Measurements from ENCODE around the gene SGTB. TPM values are rescaled to one million over a fixed set of nuclear protein-coding genes. Genes with fewer than 3 reads are reported as not detected.
A peak's percentile ranks its signal among the peaks of the same experiment; 100 is the strongest.

Gene SGTB
- total and polyA plus RNA-seq, 2 of the 8 experiments (the other 6 are each of a cell fraction or from before 2014, with no cell fraction given): 2.2 to 18.7 TPM

DNA sequence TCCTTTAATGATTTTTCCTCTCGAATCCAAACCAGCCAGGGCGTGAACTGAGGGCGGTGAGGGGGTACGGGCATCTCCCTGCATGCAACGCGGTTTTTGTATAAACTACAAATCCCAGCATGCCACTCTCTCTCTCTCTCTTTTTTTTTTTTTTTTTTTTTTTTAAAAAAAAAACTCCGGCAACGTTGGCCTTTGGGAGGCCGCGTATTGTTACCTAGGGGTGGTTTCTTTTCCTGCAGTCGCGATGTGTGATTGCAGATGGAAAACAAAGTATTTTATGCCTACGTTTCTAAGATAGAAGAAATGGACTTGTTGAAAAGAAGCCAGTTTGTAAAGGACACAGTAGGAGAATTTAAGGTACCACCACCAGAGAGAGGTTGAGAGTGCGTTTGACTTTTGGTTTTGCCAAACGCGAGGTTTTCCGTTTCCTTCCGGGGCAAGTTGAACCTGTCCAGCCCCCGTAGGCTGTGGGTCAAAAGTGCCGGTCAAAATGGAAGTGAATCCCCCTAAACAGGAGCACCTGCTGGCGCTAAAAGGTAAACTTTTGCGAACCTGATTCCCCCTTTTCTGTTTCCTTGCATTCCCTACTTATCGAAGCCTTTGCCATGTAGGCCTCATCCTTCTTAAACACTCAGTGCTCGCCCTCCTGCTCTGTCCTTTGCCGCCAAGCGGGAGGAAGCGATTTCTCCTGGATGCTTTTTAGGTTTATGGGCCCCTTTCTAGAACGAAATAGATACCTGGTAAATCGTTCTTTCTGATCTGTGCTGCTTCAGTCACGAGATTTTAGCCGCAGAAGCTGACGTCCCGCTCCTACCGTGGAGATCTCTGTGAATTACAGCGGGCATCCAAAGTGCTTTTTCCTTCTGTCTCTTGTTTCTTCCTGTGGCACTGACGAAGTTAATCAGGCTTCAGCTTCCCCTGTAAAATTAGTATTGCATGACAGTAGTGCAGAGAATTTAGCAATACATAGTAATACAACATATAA is 97.0 kb downstream of the SGTB start, which contains the start of the genes SHLD3 and TRAPPC13:
Gene SHLD3 (plus strand): TSS at position 457 of the 985 bp plus-strand sequence. CDS start 4,561 bp downstream, outside the sequence.
Gene TRAPPC13 (plus strand): TSS at position 457 of the 985 bp plus-strand sequence. CDS start 34 bp downstream, at position 491.
- peak within 1 kb of the TSS; percentile 66 for H3K56ac ChIP-seq (replicated peaks; ENCODE audit: insufficient read length, low read depth, low read length)
- H2BK5ac ChIP-seq (ENCODE audit: low read depth, low read length): peak within 1 kb of the TSS; percentile 69
- no peak within 1 kb of the TSS for H2AK5ac ChIP-seq (ENCODE audit: low read depth, low read length)
- H3K79me2 ChIP-seq (ENCODE audit: control insufficient read depth in 1 of 2, insufficient read depth in 2 of 2, low read length in 2 of 2): peaks cover 5 to 70% of the 10 kb centered on the region in 2 experiments; a peak in 3 of 4 replicates
- peak within 1 kb of the TSS; percentile 73 for H3K18ac ChIP-seq (ENCODE audit: extremely low read depth, low read length)
- peaks cover 0 to 4% (median 2%) of the 10 kb centered on the region in 4 experiments; a peak in 3 of 7 replicates for H3K4me1 ChIP-seq (replicated peaks in 1 of 4; ENCODE audit: control insufficient read depth in 3 of 4, insufficient read depth in 4 of 4, low read length in 3 of 4)
- peak within 1 kb of the TSS; percentile 88 for H2BK120ac ChIP-seq (replicated peaks; ENCODE audit: low read depth, low read length)
- H3K4ac ChIP-seq (replicated peaks; ENCODE audit: insufficient read length, low read depth, low read length): peak within 1 kb of the TSS; percentile 21
- H2BK12ac ChIP-seq (ENCODE audit: low read depth, low read length): peak within 1 kb of the TSS; percentile 18; the same call in 1 of the 2 replicates
- POLR2A ChIA-PET (ENCODE audit: partially characterized antibody): interaction anchor here (1.0 to 1.7 kb wide), 6 partner anchors 14 to 98 kb away, joined by 3 to 5 read pairs (median 3); no protein-coding TSS in a partner anchor
- H4K5ac ChIP-seq (ENCODE audit: insufficient read length, low read depth, low read length): peak within 1 kb of the TSS; percentile 73
- H3K9me3 ChIP-seq (ENCODE audit: insufficient read depth in 2 of 2, low read depth in 1 of 2, low read length in 1 of 2): no peaks in the 10 kb centered on the region
- H2AFZ ChIP-seq (ENCODE audit: low read length): peak within 1 kb of the TSS; percentile 99
- no peaks in the 10 kb centered on the region for H3K27me3 ChIP-seq (replicated peaks in 1 of 4; ENCODE audit: control insufficient read depth in 3 of 4, extremely low read depth in 1 of 4, insufficient read depth in 3 of 4, low read length in 3 of 4)
- H4K20me1 ChIP-seq (replicated peaks in 1 of 2; ENCODE audit: control insufficient read depth in 1 of 2, insufficient read depth in 2 of 2, low read length in 2 of 2): no peaks in the 10 kb centered on the region
- peaks cover 3% of the 10 kb centered on the region for H3K23me2 ChIP-seq (ENCODE audit: low read depth, low read length)
- H3K4me2 ChIP-seq (ENCODE audit: insufficient read depth in 1 of 2, low read depth in 2 of 2, low read length in 2 of 2): peak within 1 kb of the TSS; percentile 70 to 87
- no peak within 1 kb of the TSS for H3K23ac ChIP-seq (ENCODE audit: insufficient read length)
- H3K36me3 ChIP-seq (ENCODE audit: control insufficient read depth in 2 of 4, insufficient read depth in 4 of 4, low read length in 3 of 4): peaks cover 0 to 8% (median 2%) of the 10 kb centered on the region in 4 experiments; a peak in 3 of 8 replicates
- WGBS, 2 experiments (ENCODE audit: extremely low coverage in 1 of 2, insufficient coverage in 1 of 2, insufficient read length in 1 of 2, insufficient replicate concordance in 2 of 2, low coverage in 1 of 2, low lambda C conversion rate in 2 of 2, missing lambda C conversion rate in 1 of 2): 1% methylated on average over 31 of the region's 36 CpGs; no CpG with 5 or more reads in 1 of the 2 experiments
- H3K9ac ChIP-seq (replicated peaks in 1 of 4; ENCODE audit: extremely low read depth in 1 of 4, low read depth in 3 of 4, low read length in 3 of 4): peak within 1 kb of the TSS; percentile 79 to 98 (median 88)
- H4K91ac ChIP-seq (replicated peaks; ENCODE audit: insufficient read length, low read length): peak within 1 kb of the TSS; percentile 87
- no peak within 1 kb of the TSS for H2BK20ac ChIP-seq (ENCODE audit: low read length)
- DNase-seq (ENCODE audit: low read depth in 1 of 2, low spot score in 2 of 2): peak; percentile 44 to 71
- H3K14ac ChIP-seq (ENCODE audit: insufficient read length): no peak within 1 kb of the TSS
- CTCF ChIA-PET (ENCODE audit: partially characterized antibody): interaction anchor here (0.7 kb wide), 2 partner anchors 103 to 198 kb away, joined by 3 read pairs; no protein-coding TSS in a partner anchor
- H3K27ac ChIP-seq (ENCODE audit: low read depth, low read length): peak within 1 kb of the TSS; percentile 76
- H3K4me3 ChIP-seq (ENCODE audit: extremely low read depth in 1 of 4, insufficient read depth in 2 of 4, low read depth in 3 of 4, low read length in 4 of 4): peak within 1 kb of the TSS; percentile 92 to 97 (median 96)
- peak; percentile 60 for FAIRE-seq
- no peaks in the 10 kb centered on the region for H3K79me1 ChIP-seq (ENCODE audit: low read depth, low read length)
- H2BK15ac ChIP-seq (ENCODE audit: low read length): no peak within 1 kb of the TSS
- H4K8ac ChIP-seq (ENCODE audit: extremely low read depth, insufficient read depth, low read length): peak within 1 kb of the TSS; percentile 92
- TF ChIP-seq YY1 (IDR thresholded peaks at IDR 0.05; ENCODE audit: low read depth, low read length) (peak; percentile 85), SP2 (IDR thresholded peaks at IDR 0.05; ENCODE audit: low read length) (no peak), CBX5 (IDR thresholded peaks at IDR 0.05; ENCODE audit: low read depth, low read length) (no peak), TBP (IDR thresholded peaks at IDR 0.05; ENCODE audit: low read depth, low read length) (peak; percentile 68; the same call in 1 of the 2 replicates), POLR2AphosphoS5 (IDR thresholded peaks at IDR 0.05; ENCODE audit: low read depth, low read length) (no peak; the same call in 1 of the 2 replicates), GTF2F1 (IDR thresholded peaks at IDR 0.05; ENCODE audit: borderline replicate concordance, low read depth, low read length) (no peak), SIX5 (IDR thresholded peaks at IDR 0.05; ENCODE audit: low read depth, low read length) (peak; percentile 78), BACH1 (IDR thresholded peaks at IDR 0.05; ENCODE audit: low read length) (no peak), BCL11A (IDR thresholded peaks at IDR 0.05; ENCODE audit: low read depth in 2 of 2, low read length in 2 of 2) (no peak), KDM5A (IDR thresholded peaks at IDR 0.05; ENCODE audit: low read length) (peak; percentile 82), TEAD4 (IDR thresholded peaks at IDR 0.05; ENCODE audit: low read depth, low read length) (no peak), TCF12 (IDR thresholded peaks at IDR 0.05; ENCODE audit: low read depth, low read length) (no peak)
